NCI-H187 treated with DMSO at 0.1 percent for 48 hours (cell line): ENCODE results near the gene CNTN1.
A peak's percentile ranks its signal among the peaks of the same experiment; 100 is the strongest.

Source experiments
- DNase-seq: peaks from one replicate; lab custom pipeline; 2025; lab: John Stamatoyannopoulos, UW

Gene CNTN1

DNA sequence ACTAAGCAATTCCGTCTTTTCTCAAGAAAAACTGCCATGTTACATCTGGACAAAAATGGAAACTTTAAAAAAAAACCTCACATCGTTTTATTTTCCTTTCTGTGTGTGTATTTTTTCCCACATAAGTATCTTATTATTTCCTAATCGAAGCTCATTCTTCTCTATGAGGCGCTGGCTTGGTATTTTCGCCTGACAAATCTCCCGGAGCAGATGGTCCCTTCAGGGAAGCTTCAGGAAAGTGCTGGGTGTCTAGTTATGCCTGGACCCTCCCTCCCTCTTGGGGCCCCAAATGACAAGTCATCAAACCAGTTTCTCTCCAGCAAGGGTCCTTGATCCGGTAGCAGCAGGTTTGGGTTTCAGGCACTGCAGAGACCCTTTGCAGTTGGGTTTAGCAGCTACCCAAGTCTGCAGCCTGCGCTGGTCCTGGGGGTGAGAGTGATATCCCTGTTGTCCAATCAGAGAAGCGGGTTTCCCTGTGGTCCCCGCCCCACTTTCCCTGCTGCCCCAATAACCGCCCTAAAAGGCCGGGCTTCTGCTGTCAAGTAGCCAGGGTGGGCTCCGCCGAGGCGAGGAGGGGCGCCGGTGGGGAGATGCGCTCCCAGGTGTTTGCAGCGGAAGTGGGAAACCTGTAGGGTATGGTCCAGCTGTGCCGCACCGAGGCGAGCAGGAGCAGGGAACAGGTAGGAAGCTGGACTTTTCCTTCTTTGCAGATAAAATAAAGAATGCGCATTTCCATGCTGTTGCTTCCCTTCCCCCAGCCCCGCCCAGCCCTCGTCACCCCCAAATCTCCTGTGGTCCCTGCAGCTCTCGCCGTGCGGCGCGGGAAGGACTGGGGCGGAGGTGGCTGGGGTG is at the start of gene CNTN1:
TSS of gene CNTN1 (plus strand) at position 527 of the 852 bp plus-strand sequence.
- DNase-seq = peak; percentile 69

- DNase-seq = no peak
These were observed 48.7 kb upstream of the CNTN1 start for GRCh38 chr12:40643506-40643905.

GRCh38 chr12:40643976-40644375 is 48.3 kb upstream of the CNTN1 start:
- no peak for DNase-seq

- no peak for DNase-seq
These were observed 47.5 kb upstream of the CNTN1 start for GRCh38 chr12:40644708-40645107.

DNA sequence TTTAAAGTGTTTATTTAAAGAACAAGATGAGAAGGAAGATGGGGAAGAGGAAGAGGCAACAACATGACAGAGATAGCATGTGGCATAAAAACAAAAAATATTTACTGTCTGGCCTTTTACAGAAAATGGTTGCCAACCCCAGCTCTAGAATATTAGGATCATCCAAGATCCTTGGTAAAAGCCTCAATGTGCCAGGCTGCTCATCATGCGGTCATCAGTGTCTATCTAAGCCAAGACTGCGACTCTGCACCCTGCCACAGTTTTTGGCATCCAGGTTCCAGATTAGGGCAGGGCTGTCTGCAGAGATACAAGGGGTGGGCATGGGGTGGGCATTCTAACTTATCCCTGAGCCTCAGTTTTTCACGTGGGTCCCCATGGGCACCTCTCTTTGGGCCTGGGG is 46.9 kb upstream of the CNTN1 start:
- no peak for DNase-seq

GRCh38 chr12:40646456-40646855 is 45.8 kb upstream of the CNTN1 start:
- no peak for DNase-seq

DNA sequence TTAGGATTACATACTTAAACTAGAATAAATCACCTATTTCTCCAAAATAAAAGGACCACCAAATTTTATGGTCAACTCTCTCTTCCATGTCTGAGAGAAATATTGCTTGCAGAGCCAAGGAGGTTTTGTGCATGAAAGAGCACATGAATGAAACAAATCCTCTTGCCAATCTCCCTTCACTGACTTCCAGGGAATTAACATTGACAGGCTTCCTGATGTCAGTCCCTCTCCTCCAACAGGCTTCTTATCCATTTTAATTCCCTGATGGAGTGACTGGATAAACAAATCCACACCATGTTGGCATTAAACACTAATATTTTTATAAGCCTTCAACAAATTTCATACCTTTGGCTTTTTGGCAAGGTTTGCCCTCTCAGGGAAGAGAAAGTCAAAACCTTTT is 45.3 kb upstream of the CNTN1 start:
- DNase-seq = no peak

GRCh38 chr12:40647651-40648050 is 44.6 kb upstream of the CNTN1 start:
- no peak for DNase-seq

DNA sequence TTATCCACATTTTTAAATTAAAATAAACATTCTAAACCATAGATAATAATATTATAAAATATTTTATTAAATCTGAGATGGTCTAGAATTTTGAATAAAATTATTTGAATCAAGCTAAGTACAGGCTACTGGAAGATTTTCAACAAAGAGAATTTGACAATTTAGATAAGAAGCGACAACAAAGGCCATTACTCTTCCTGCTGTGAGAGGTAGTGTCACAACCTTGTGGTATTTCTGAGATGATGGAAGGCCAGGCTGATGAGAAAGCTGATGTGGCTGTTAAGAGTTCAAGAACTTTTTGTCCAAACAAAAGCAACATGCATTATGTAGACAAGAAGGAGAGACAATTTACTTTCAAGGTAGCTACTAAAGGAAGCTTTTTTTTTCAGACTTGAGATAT is 43.7 kb upstream of the CNTN1 start:
- no peak for DNase-seq

DNA sequence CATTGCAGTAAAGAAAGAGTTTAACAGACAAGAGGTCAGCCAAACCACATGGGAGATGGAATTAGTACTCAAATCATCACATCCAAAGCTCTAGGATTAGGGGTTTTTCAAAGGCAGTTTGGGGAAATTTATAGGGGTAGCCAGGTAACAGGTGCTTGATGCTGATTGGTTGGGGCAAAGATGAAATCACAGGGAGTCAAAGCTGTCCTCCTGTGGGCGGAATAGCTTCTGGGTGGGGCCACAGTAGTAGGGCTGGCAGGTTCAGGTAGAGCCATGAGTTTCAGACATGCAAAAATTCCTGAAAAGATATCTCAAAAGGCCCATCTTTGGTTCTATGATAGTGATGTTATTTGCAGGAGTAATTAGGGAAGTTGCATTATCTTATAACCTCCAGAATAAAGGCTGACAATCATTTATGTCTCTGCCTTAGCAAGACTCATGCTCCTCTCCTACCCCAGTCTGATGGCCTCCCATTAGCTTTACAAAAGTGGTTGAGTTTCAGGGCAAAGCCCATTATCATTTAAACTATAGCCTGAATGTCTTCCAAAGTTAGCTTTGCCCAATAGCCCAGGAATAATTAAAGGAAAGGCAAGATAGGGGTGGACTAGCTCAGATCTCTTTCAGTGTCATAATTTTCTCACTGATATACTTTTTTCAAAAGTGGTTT is 42.1 kb upstream of the CNTN1 start:
- DNase-seq = no peak

DNA sequence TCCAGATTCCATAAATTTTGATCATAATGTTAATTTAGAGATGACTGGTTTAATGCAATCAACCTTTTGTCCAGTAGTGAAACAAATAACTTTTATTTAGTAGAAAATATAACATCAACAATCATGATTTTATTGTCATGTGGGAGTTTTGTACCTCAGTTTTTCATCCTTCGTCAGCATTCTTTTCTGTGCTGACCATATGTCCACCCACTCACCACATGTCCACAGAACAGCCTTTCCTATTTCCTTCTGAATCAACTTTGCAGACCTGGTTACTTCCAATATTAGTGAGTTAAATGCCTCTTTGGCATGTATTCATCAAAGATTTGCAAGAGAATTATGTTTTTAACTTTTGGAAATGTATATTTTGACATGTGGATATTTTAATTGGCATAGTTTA is 36.8 kb upstream of the CNTN1 start:
- DNase-seq = no peak

DNA sequence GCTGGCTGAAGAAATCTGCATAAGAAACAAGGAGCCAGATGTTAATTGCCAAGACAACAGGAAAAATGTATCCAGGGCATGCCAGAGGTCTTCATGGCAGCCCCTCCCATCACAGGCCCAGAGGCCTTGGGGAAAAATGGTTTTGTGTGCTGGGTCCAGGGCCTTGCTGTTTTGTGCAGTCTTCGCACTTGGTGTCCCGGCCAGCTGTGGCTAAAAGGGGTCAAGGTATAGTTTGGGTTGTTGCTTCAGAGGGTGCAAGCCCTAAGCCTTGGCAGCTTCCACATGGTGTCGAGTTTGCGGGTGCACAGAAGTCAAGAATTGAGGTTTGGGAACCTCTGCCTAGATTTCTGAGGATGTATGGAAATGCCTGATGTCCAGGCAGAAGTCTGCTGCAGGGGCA is 29.9 kb upstream of the CNTN1 start:
- DNase-seq = no peak

- DNase-seq = no peak
These were observed 28.5 kb upstream of the CNTN1 start for GRCh38 chr12:40663781-40664180.

- DNase-seq = no peak
These were observed 24.1 kb upstream of the CNTN1 start for GRCh38 chr12:40668099-40668529.

DNA sequence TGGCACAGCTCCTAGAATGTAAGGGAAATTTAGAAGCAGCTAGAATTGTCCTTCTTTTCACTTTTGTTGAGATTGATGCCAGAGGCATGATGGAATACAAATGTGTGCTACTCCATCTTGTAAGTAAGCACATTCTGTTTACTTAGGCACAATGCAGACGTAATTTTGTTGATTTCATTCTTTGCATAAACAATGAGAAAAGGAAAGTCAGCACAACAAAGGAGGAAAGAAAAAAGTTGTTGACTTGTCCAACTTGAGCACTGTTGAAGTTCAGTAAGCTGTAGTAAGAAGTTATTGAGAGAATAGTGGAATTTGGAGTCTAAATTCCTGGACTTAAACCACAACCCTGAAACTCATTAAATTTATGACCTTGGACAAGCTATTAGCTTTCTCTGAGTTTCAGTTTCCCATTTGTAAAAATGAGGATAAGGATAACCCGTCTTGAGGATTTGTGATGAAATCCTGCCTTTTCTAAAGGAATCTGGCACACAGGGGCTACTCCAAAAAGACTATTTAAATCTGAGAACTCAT is 19.4 kb upstream of the CNTN1 start:
- no peak for DNase-seq

GRCh38 chr12:40681148-40681547 is 11.1 kb upstream of the CNTN1 start:
- no peak for DNase-seq

DNA sequence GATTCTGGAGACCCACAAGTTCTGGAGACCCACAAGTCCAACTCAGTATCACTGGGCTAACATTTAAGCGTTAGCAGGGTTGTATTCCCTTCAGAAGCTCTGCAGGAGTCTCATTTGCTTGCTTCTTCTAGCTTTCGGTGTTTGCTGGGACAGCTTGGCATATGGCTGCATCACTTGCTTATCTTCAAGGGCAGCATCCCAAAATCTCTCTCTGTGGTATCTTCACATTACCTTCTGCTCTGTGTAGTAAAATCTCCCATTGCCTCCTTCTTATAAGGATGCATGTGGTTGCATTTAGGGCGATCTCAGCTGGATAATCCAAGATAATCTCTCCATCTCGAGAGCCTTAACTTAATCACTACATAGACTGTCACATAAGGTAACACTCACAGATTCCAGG is 7.3 kb upstream of the CNTN1 start:
- DNase-seq = no peak

DNA sequence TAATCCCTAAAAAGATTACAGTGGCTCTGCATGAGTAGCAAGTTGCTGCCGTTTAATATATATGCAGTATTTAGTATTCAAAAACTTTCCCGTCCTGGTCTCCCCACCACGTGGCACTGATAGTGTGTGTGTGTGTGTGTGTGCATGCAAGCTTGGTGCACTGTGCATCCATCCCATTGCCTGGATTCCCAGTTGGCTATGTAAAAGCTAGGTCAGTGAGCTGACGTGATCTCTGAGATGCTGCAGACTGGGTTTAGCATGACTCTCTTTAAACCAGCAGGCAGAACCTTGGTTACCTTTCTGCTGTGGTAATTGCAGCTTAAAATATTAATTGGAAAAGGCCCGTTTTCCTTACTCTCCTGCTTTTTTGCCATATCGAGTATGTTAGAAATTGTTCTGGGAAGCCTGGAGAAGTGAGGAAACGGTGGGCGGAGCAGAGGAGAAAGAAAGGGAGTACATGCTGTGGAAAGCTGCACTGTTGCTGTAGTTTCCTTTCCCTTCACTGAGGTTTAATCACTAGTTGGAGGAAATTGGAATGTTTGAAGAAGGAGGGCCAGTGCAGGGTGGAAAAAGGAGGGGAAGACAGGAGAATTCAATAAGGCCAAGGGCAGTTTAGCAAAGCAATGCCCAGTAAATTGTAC is 4.0 kb upstream of the CNTN1 start:
- DNase-seq = no peak

DNA sequence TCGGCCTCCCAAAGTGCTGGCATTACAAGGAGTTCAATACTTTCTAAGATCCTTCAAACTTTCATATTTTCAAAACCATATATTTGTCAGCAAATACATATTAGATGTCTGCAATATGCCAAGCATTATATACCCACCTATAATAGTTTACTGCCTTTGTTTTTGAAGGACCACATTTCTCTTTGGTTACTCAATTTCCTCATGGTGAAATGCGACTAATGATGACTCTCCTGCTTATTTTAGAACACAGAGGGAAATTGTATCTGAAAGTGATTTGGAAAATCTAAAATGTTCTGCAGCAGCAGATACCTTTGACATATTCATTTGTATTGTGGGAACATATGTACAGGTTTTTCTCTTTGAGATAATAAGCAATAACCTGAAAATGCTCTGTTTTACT is 2.7 kb upstream of the CNTN1 start:
- DNase-seq = no peak

- no peak for DNase-seq
These were observed 547 bp downstream of the CNTN1 start for GRCh38 chr12:40692765-40693206.

- DNase-seq = peak; percentile 64
These were observed 1.1 kb downstream of the CNTN1 start for GRCh38 chr12:40693207-40693821.

- DNase-seq = no peak
These were observed 5.5 kb downstream of the CNTN1 start for GRCh38 chr12:40697566-40698259.
